GM18507 (cell line): ENCODE measurements around the gene DUSP15.
"Not testable (repeated sequence)": the region's sequence is repeated elsewhere in the genome, so short reads cannot be mapped to it uniquely, and the experiment has no call there.

Source experiments
- DNase-seq: peaks from one replicate; pipeline ENCODE4 v3.0.0; 2011; ENCODE audit warnings: low read depth; ENCODE audit not compliant: insufficient read length; ENCODE audit errors: extremely low spot score
- FAIRE-seq: peaks from 2 replicates; lab custom pipeline; 2011; peaks lifted over from hg19 to GRCh38; lab: Jason Lieb, UNC

Gene DUSP15, protein sequence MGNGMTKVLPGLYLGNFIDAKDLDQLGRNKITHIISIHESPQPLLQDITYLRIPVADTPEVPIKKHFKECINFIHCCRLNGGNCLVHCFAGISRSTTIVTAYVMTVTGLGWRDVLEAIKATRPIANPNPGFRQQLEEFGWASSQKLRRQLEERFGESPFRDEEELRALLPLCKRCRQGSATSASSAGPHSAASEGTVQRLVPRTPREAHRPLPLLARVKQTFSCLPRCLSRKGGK

DNA sequence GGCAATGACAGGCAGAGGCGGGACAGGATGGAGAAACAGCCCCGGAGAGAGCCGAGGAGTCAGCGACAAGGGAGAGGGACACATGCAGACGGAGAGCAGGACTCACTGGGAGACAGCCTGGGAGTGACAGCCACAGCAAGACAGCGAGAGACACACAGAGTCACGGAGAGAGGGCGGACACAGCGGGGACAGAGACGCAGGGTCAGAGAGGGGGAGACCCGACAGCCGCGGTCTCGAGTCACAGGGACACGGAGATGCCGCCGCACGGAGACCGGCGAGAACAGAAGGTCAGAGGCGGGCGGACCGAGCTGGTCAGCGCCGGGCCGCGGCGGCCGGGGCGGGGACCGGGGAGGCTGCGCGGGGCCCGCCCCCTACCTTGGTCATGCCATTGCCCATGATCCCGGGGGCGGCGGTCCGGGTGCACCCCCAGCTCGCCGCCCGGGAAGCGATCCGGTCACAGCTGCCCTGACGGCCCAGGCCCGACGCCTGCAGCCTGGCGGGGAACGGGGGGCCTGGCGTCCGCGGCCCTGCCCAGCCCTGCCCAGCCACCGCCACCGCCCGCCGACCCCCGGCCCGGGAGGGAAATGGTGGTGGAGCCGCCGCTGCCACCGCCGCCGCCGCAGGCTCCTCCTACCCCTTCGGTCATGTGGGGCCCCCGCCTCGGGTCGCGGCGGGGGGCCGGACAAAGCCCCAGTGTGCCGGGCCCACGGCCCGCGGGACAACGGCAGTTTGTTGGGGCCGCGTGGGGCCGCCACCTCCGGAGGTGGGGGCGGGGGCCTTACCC is at the start of gene DUSP15, which contains the start of gene TTLL9:
Gene DUSP15, minus strand, starts transcription at position 586 of the 784 bp plus-strand sequence. Its CDS starts 190 bp downstream, at position 396.
Gene TTLL9, plus strand, starts transcription at position 693 of the 784 bp plus-strand sequence. CDS start 493 bp downstream, outside the sequence.
- FAIRE-seq, result no peak
- DNase-seq, result no peak

DNA sequence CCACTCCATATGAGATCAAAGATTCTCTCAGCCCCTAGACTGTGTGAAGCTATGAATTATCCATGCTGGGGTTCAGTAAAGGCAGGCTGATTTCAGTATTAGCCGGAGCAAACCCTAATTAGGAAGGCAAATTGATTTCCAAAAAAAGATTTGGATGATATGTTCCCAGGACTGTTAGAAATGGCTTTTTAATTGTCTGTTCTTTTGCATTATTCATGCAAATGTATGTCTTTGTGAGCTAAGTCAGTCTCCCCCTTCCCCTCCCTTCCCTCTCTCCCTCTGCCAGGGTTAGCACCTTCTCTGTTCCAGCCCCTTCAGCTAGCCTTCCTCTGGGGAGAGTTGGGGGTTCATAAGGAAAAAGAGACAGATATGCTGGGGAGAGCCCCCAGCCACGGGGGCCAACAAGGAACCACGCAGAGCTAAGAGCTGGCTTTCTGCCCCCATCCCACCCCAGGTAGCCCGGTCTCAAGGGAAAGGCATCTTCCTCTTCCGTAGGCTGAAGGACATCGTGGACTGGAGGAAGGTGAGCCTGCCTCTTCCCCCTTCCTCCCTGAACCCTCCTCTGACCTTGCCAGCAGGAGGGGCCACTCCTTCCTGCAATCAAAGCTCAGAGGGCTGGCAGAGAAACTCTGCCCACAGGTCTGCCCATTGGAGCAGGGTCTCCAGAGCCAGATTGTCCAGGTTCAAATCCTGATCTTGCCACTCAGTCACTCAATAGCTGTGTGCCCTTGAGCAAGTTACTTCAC is 49.3 kb upstream of the DUSP15 start:
- FAIRE-seq (no peak), DNase-seq (no peak)

DNA sequence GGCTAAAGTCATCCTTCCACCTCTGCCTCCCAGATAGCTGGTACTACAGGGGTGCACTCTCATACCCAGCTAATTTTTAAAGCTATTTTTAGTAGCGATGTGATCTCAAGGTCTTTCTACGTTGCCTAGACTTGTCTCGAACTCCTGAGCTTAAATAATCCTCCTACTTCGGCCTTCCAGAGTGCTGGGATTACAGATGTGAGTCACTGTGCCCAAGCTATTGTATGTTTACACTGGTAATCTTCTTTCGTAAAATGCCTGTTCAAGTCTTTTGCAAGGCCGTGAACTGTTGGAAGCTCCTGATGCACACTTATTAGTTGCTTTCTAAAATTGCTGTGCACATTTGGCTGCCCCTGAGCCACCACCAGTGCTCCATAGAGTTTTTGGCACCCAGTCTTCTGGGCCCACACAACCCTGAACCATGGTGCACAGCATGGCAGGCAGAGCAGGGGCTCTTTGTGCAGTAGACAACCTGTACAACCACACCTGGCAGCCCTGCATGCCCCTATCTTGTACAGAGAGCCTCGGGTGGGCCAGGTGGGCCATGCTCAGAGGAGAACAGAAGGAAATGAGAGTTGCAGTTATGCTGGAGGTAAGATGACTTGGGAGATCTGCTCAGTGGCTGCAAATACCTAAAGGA is 48.3 kb upstream of the DUSP15 start:
- FAIRE-seq, result no peak
- no peak for DNase-seq

DNA sequence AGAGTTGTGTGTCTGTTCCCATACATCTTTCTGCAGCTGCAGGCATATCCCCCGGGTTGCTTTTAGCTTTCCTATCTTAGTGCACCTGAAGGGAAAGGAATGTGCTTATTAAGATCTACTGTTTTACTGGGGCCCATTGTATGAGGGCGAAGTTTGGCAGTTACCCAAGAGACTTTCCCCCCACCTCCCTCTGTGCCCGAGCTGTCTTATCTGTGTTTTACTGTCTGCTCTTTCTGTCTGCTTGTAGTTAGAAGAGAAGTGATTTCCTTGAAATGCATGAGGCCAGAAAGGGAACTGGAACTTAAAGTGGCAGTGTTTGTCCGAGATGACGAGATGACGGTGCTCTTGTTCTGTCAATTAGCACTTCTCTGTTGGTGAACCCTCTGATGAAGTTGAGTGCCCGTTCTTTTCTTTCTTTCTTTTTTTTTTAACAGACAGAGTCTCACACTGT is 47.7 kb upstream of the DUSP15 start:
- not testable (repeated sequence) for DNase-seq, FAIRE-seq

DNA sequence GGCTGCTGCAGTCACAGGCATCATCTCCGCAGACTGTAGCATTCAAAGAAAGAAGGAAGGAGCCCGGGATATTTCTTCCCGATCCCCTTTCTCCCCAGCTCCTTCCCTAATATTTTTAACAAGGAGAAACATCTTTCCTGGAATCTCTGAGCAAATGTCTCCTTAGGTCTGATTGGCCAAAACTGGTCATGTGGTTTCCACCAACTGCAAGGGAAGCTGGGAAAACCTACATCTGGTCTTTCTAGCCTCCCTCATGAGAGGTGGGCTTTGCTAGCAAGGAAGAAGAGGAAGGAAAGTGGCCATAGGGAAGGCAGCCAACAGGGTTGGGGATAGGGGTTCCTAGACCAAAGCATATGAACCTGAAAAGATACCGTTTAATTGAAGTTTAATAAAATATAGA is 46.4 kb upstream of the DUSP15 start:
- FAIRE-seq, result no peak

DNA sequence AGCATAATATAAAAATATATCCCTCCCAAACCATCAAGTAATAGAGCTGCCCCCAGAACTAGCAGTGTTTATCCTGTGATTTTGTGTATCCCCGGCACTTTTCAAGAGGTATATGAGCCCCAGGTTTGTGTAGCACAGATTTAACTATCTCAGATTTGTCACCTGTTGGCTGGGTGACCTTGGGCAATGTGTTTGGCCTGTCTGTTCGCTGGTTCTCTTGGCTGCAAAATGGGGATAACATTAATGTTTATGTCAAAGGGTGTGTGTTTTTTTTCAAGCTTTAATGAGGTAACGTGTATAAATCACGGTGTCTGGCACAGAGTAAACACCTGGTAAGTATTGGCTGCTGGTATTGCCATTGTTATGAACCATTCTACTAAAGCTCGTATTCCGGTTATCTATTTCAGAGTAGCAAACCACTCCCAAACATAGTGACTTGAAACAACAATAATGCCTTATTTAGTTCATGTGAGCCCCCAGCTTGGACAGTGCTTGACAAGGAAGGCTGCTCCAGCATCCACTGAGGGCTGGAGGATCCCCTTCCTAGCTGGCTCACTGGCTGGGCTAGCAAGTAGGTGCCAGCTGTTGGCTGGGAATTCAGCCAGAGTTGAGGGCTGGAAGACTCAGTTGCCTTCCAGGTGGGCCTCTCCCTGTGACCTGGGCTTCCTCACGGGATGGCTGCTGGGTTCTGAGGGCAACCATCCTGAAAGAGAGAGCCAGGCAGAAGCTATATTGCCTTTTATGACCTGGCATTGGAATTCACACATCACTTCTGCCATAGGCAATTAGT is 45.4 kb upstream of the DUSP15 start:
- no peak for FAIRE-seq
- DNase-seq, result no peak

More for the DNA sequence above, 46.4 kb upstream of the DUSP15 start:
- DNase-seq, result no peak

DNA sequence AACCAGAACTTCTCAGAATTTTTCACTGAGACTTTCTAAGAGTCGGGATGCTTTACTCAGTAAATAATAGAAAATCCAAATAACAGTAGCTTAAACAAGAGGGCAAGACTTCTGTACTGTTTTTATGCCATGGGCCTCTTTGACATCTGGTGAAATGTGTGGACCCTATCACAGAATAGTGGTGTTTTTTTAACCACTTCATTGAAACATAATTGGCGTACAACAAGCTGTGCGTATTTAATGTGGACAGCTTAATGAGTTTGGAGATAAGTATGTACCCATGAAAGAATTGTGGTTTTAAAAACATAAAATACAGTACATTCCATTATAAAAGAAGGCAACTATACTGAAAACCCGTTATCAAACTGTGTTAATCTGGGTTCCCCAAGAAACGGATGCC is 43.8 kb upstream of the DUSP15 start:
- DNase-seq (no peak), FAIRE-seq (no peak)

DNA sequence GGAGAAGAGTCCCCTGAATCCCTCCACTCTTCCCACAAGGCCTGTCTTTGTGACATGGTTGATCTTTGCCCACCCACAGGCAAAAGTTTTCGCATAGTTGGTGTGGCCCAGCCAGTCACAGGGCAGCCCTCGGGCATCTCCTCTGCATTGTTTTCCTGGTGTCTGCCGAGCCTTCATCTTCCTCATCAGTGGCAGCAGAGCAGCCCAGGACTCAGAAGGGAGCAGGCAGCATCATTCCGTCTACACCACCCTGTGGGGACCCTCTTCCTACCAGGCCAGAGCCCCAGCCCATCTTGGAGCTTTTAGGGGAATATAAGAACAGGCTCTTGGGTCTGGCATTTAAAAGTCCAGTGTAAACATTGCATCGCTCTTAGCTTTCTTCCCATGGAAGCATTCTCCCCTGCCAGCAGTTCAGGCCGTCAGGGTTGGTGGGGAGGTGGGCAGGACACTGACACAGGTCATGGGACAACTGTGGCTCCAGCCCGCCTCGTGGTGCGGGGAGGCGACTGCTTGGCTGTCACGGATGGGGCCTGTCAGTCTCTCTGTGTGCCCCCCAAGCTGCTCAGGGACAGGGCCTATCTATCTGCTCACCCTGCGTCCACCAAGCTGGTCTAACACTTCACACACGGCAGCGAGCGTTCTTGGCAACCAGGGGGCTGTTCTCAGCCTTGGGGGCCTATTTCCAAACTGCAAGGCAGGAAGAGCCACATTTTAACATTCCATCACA is 43.3 kb upstream of the DUSP15 start:
- no peak for FAIRE-seq

DNA sequence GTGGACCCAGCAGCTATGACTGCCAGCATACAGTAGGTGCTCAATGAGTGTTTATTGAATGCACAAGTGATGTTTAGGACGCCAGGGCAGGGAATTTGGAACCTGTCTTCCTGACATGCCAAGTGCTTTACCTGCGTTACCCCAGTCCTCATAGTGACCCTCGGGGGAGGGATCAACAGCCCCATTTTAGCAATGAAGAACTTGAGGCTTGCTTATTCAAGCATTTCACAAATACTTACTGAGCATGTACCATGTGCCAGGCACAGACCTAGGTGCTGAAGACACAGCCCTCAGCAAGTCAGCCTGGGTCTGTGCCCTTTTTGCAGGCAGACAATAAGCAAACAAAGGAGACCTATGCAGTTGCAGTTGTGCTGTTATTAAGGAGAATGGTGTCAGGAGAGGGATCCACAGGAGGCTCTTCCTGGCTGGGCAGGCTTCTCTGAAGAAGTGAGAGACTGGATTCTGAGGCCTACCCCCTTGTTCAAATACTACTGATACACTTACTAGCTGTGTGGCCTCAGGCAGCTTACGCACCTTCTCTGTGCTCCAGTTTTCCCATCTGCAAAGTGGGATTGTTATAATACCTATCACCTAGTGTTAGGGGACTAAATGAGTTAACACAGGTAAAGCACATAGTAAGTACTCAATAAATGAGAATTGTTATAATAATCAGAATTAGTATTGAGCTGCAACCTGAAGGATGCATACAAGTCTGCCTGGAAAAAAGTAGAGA is 39.9 kb upstream of the DUSP15 start:
- no peak for FAIRE-seq
- no peak for DNase-seq

More for the DNA sequence above, 43.3 kb upstream of the DUSP15 start:
- DNase-seq, result no peak

DNA sequence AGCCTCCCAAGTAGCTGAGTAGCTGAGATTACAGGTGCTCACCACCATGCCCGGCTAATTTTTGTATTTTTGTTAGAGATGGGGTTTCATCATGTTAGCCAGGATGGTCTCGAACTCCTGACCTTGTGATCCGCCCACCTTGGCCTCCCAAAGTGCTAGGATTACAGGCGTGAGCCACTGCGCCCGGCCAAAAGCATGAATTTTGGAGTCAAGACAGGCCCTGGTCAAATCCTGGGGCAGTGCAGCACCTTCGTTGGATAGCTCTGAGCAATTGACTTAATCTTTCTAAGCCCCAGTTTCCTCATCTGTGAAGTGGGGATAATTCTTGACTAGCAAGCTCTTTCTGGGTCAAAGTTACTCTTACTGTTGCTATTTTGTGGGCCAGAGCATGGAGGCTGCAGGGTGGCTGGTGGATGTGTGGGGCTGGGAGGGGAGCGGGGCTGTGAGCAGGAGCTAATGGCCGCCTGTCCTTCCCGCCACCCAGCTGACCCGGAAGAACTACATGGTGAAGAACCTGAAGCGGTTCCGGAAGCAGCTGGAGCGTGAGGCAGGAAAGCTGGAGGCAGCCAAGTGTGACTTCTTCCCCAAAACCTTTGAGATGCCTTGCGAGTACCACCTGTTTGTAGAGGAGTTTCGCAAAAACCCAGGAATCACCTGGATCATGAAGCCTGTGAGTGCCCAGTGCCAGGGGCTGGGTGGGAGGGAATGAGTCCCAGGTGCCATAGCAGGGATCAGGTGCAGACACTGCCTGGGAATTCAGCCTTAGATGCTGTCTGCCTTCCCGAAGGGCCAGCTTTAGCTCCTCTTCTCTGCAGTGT is 39.1 kb upstream of the DUSP15 start:
- FAIRE-seq, result no peak
- no peak for DNase-seq

DNA sequence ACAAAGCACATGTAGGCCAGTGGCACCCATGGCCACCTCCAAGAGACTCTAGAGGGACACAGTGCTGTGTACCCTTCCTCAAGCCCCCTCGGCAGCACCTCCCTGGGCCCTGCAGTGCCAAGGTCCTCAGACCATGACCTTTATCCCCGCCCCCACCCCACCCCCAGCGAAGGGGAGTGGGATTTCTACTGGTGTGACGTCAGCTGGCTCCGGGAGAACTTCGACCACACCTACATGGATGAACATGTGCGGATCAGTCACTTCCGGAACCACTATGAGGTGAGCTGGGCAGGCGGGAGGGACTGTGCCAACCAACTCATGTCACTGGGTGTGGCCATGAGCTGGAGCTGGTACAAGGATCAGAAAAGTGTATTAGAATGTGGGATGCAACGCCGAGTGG is 38.1 kb upstream of the DUSP15 start:
- FAIRE-seq, result no peak
- DNase-seq, result no peak

DNA sequence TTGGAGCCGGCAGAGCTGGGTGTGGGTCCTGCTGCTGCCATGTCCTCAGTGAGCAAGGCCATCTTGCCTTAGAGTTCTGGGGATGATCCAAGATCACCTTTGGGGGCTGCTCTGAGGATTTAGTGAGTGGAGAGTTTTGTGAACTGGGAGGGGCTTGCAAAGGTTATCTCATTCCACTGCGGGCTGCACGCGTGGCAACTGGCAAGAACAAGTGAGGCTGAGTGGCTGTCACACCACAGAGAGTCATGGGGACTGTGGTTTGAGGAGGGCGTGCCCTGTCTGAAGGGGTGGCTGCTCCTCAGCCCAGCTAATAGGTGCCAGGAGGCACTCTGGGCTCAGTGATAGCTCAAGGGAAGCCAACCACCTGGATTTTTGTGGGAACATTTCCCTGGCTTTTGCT is 37.7 kb upstream of the DUSP15 start:
- no peak for DNase-seq
- FAIRE-seq, result no peak

DNA sequence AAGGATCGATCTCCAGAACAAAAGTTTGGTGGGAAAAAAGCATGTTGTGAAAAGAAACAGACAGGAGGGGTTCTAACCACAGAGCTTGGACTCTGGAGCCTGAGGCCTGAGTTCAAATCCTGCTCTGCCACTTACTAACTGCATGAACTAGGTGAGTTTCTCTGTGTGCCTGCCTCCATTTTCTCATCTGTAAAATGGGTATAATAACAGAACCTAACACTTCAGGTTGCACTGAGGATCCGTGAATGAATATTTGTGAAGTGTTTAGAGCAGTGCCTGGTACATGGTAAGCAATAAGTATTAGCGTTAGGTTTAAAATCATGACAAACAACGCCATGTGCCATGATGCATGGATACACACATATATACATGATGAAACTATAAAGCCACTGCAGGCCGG is 36.7 kb upstream of the DUSP15 start:
- DNase-seq (no peak), FAIRE-seq (no peak)

DNA sequence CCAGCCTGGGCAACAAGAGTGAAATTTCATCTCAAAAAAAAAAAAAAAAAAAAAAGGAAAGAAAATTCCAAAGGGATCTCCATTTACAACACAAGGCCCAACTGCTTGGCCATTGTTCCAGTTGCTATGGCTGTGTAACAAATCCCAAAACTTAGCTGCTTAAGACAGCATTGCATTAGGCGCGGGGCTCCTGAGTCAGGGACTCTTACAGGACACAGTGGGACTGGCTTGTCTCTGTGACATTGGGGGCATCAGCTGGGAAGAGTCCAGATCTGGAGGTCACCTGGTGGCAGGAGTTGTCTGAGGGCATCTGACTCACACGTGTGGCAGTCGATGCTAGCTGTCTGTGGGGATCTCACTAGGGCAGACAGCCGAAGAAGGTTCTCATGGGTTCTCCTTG is 35.7 kb upstream of the DUSP15 start:
- DNase-seq (no peak), FAIRE-seq (no peak)

DNA sequence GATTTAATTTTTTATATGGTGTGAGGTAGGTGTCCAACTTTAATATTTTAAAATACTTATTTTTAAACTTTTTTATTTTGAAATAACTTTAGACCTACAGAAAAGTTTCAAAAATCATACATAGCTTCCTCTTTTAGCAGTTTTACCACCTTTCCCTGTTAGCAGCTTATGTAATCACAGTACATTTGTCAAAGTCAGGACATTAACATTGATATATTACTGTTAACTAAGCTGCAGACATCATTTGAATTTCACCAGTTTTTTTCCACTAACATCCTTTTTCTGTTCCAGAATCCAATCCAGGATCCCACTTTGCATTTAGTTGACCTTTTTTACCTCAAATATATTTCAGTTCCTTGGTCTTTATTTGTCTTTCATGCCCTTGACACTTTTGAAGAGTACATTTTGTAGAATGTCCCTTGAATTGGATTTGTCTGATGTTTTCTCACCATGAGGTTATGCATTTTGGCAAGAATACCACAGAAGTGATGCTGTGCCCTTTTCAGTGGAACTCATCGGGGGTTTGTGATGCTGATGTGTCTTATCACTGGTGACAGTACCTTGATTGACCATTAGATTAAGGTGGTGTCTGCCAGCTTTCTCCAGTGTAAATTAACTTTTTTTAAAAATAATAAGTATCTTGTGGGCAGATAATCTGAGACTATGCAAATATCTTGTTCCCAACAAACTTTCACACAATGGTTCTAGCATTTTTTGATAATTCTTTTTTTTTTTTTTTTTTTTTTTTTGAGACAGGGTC is 33.5 kb upstream of the DUSP15 start:
- DNase-seq, result no peak
- no peak for FAIRE-seq

DNA sequence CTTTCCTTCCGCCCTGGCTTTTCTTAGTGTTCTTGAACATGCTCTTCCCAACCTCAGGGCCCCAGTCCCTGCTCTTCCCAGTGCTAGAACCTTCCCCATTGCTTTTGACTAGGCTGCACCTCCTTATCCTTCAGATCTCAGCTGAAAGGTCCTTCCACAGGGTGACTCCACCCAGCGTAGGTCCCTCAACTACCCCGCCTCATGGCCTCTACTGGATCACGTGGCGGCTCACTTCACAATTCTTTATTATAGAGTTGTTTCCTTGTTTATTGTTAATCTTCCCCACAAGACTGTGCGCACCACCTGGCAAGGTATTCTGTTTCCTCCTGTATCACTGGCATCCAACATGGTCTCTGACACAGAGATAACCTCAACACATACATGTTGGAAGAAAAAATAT is 31.3 kb upstream of the DUSP15 start:
- no peak for DNase-seq
- no peak for FAIRE-seq
